SK-N-SH (cell line): ENCODE measurements around the gene COPS3.

Experiments used
- CTCF ChIP-seq: fragments of 200-600 bp; sonication (generic); IDR thresholded peaks from 2 replicates; pipeline ENCODE4 v1.6.1; 2017; ENCODE audit warnings: antibody characterized with exemption, mild to moderate bottlenecking, moderate library complexity
- GABPA ChIP-seq: IDR thresholded peaks from 2 replicates; pipeline ENCODE4 v1.4.0; 2012; ENCODE audit warnings: low read depth, mild to moderate bottlenecking
- GATA2 ChIP-seq: sonication (generic); formaldehyde crosslinking; IDR thresholded peaks from 2 replicates; pipeline ENCODE4 v1.5.0; 2020; ENCODE audit warnings: mild to moderate bottlenecking, missing genetic modification reagents
- MAX ChIP-seq: IDR thresholded peaks from 2 replicates; pipeline ENCODE4 v1.4.0; 2012; ENCODE audit warnings: low read depth
- MEF2A ChIP-seq: IDR thresholded peaks from 2 replicates; pipeline ENCODE4 v1.4.0; 2012; ENCODE audit warnings: low read depth, borderline replicate concordance
- NFIC ChIP-seq: IDR thresholded peaks from 2 replicates; pipeline ENCODE4 v1.4.0; 2012; ENCODE audit warnings: borderline replicate concordance
- POLR2AphosphoS5 ChIP-seq: IDR thresholded peaks from 2 replicates; pipeline ENCODE4 v1.6.1; 2012; ENCODE audit warnings: low read depth, low read length
- RFX5 ChIP-seq: IDR thresholded peaks from 2 replicates; pipeline ENCODE4 v1.6.1; 2012; ENCODE audit warnings: mild to moderate bottlenecking, improper control_type of control experiment, low read length
- TAF1 ChIP-seq: IDR thresholded peaks from 2 replicates; pipeline ENCODE4 v1.6.1; 2012; ENCODE audit warnings: low read depth, mild to moderate bottlenecking, low read length, moderate library complexity, borderline replicate concordance
- USF1 ChIP-seq: IDR thresholded peaks from 2 replicates; pipeline ENCODE4 v1.4.0; 2012; ENCODE audit warnings: low read depth, borderline replicate concordance
- ZBTB33 ChIP-seq: IDR thresholded peaks from 2 replicates; pipeline ENCODE4 v1.4.0; 2012; ENCODE audit warnings: low read depth, borderline replicate concordance

- no peak for TF ChIP-seq MAX
- no peak for TF ChIP-seq GABPA
- no peak for TF ChIP-seq CTCF
- no peak for TF ChIP-seq RFX5
- no peak for TF ChIP-seq NFIC
- no peak for TF ChIP-seq MEF2A
- no peak for TF ChIP-seq GATA2 (CRISPR knock-in tag)
- no peak for TF ChIP-seq POLR2AphosphoS5
- no peak for TF ChIP-seq ZBTB33
- no peak for TF ChIP-seq USF1
- TF ChIP-seq TAF1 = no peak
These were observed 8.7 kb upstream of the COPS3 start for GRCh38 chr17:17289701-17290100.
